A673 (cell line): ENCODE data around the gene ZNF444.

Source experiments
- EZH2 ChIP-seq: fragments of 200-600 bp; sonication (generic); IDR thresholded peaks from 2 replicates; pipeline ENCODE4 v1.6.1; 2017; ENCODE audit warnings: borderline replicate concordance, low read depth, mild to moderate bottlenecking, mixed read lengths, antibody characterized with exemption, low read length; ENCODE audit not compliant: poor library complexity, severe bottlenecking
- TF ChIP-seq, protein P1 (sequence below): fragments of 300-800, 200-600 bp; sonication (generic); conservative IDR thresholded peaks from 2 replicates; pipeline ENCODE4 v1.5.1; 2017; ENCODE audit warnings: low read depth, mild to moderate bottlenecking, antibody characterized with exemption, low read length, moderate library complexity, mixed read lengths

DNA sequence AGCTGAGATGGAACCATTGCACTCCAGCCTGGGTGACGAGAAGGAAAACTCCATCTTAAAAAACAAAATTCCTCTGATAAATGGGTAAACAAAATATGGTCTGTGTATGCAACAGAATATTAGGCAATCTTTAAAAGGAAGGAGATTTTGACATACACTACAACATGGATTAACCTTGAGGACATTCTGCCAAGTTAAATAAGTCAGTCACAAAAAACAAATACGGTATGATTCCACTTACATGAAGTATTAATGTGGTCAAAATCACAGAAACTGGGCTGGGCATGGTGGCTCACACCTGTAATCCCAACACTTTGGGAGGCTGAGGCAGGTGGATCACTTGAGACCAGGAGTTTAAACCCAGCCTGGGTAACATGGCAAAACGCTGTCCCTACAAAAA lies 3.0 kb upstream of the ZNF444 start:
- TF ChIP-seq, protein P1, sequence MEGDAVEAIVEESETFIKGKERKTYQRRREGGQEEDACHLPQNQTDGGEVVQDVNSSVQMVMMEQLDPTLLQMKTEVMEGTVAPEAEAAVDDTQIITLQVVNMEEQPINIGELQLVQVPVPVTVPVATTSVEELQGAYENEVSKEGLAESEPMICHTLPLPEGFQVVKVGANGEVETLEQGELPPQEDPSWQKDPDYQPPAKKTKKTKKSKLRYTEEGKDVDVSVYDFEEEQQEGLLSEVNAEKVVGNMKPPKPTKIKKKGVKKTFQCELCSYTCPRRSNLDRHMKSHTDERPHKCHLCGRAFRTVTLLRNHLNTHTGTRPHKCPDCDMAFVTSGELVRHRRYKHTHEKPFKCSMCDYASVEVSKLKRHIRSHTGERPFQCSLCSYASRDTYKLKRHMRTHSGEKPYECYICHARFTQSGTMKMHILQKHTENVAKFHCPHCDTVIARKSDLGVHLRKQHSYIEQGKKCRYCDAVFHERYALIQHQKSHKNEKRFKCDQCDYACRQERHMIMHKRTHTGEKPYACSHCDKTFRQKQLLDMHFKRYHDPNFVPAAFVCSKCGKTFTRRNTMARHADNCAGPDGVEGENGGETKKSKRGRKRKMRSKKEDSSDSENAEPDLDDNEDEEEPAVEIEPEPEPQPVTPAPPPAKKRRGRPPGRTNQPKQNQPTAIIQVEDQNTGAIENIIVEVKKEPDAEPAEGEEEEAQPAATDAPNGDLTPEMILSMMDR = no peak
- TF ChIP-seq EZH2 = no peak
